ENCODE measurements around the gene KRI1.

Gene KRI1

GRCh38 chr19:10565567-10566407, at the start of gene KRI1:
Gene KRI1, minus strand, starts transcription at chr19:10566010. Its CDS starts 11 bp downstream, at chr19:10565999.
- peak; percentile 85 for DNase-seq (ENCODE audit: low read depth)

GRCh38 chr19:10612499-10613119, 46.8 kb upstream of the KRI1 start:
- DNase-seq (ENCODE audit: low read depth) = no peak

GRCh38 chr19:10611907-10612306, 46.1 kb upstream of the KRI1 start:
- DNase-seq (ENCODE audit: low read depth) = no peak

GRCh38 chr19:10604460-10604980, 38.7 kb upstream of the KRI1 start:
- DNase-seq (ENCODE audit: low read depth) = no peak

- no peak for DNase-seq (ENCODE audit: low read depth)
Observed at GRCh38 chr19:10603873-10604459, 38.2 kb upstream of the KRI1 start.

- DNase-seq (ENCODE audit: low read depth) = no peak
Observed at GRCh38 chr19:10603084-10603872, 37.5 kb upstream of the KRI1 start.

GRCh38 chr19:10602330-10603083, 36.7 kb upstream of the KRI1 start:
- DNase-seq (ENCODE audit: low read depth) = no peak

- DNase-seq (ENCODE audit: low read depth) = no peak
Observed at GRCh38 chr19:10601999-10602329, 36.2 kb upstream of the KRI1 start.

- DNase-seq (ENCODE audit: low read depth) = no peak
Observed at GRCh38 chr19:10600149-10600548, 34.3 kb upstream of the KRI1 start.

GRCh38 chr19:10593820-10594637, 28.2 kb upstream of the KRI1 start:
- no peak for DNase-seq (ENCODE audit: low read depth)

GRCh38 chr19:10593148-10593547, 27.3 kb upstream of the KRI1 start:
- no peak for DNase-seq (ENCODE audit: low read depth)

GRCh38 chr19:10587839-10588150, 22.0 kb upstream of the KRI1 start:
- DNase-seq (ENCODE audit: low read depth) = no peak

- no peak for DNase-seq (ENCODE audit: low read depth)
Observed at GRCh38 chr19:10587022-10587838, 21.4 kb upstream of the KRI1 start, which contains the start of gene AP1M2. Gene AP1M2, minus strand, starts transcription at chr19:10587312. Its CDS starts 81 bp downstream, at chr19:10587231.

GRCh38 chr19:10586396-10586795, 20.6 kb upstream of the KRI1 start:
- no peak for DNase-seq (ENCODE audit: low read depth)

GRCh38 chr19:10583036-10583776, 17.4 kb upstream of the KRI1 start:
- DNase-seq (ENCODE audit: low read depth) = no peak

GRCh38 chr19:10582091-10582490, 16.3 kb upstream of the KRI1 start:
- DNase-seq (ENCODE audit: low read depth) = no peak

GRCh38 chr19:10580979-10581631, 15.3 kb upstream of the KRI1 start:
- peak; percentile 73 for DNase-seq (ENCODE audit: low read depth)

- no peak for DNase-seq (ENCODE audit: low read depth)
Observed at GRCh38 chr19:10577951-10578350, 12.1 kb upstream of the KRI1 start.

Measured in HS-27A (cell line).